ENCODE measurements around the gene SCG5.

- TF ChIP-seq CTCF (IDR thresholded peaks at IDR 0.05) (no peak), POLR2A (IDR thresholded peaks at IDR 0.05) (no peak)
Observed at GRCh38 chr15:32692286-32692685, 50.8 kb downstream of the SCG5 start.

Measured in thyroid gland (tissue), 4 donors.